HG03558 (cell line): ENCODE results near the gene NAV2.

Experiments
- ATAC-seq: cut with Tn5 transposase; IDR thresholded peaks from one replicate; pipeline ENCODE4 v1.9.1; 2021; ENCODE audit warnings: moderate number of reproducible peaks; ENCODE audit not compliant: unreplicated experiment; ENCODE audit errors: extremely low read depth

NAV2 gene

GRCh38 chr11:19713196-19714021, 772 bp downstream of the NAV2 start:
- no peak for ATAC-seq

GRCh38 chr11:19714022-19714386, 1.4 kb downstream of the NAV2 start:
- no peak for ATAC-seq

GRCh38 chr11:19714387-19715363, 2.0 kb downstream of the NAV2 start:
- ATAC-seq, result no peak

- ATAC-seq, result no peak
Observed at GRCh38 chr11:19715373-19715772, 2.7 kb downstream of the NAV2 start.

- ATAC-seq, result no peak
Observed at GRCh38 chr11:19718051-19718450, 5.4 kb downstream of the NAV2 start.

- no peak for ATAC-seq
Observed at GRCh38 chr11:19718951-19719350, 6.3 kb downstream of the NAV2 start.

GRCh38 chr11:19719960-19720359, 7.3 kb downstream of the NAV2 start:
- ATAC-seq, result no peak

- no peak for ATAC-seq
Observed at GRCh38 chr11:19721176-19721575, 8.5 kb downstream of the NAV2 start.

- no peak for ATAC-seq
Observed at GRCh38 chr11:19722702-19723101, 10.1 kb downstream of the NAV2 start.

- no peak for ATAC-seq
Observed at GRCh38 chr11:19723572-19724342, 11.1 kb downstream of the NAV2 start.

- ATAC-seq, result no peak
Observed at GRCh38 chr11:19724765-19725164, 12.1 kb downstream of the NAV2 start.

- ATAC-seq, result no peak
Observed at GRCh38 chr11:19725379-19726079, 12.9 kb downstream of the NAV2 start.

GRCh38 chr11:19727246-19727645, 14.6 kb downstream of the NAV2 start:
- no peak for ATAC-seq

- no peak for ATAC-seq
Observed at GRCh38 chr11:19728436-19728835, 15.8 kb downstream of the NAV2 start.

GRCh38 chr11:19729141-19729540, 16.5 kb downstream of the NAV2 start:
- ATAC-seq, result no peak

- no peak for ATAC-seq
Observed at GRCh38 chr11:19730373-19730772, 17.7 kb downstream of the NAV2 start.

GRCh38 chr11:19734171-19734570, 21.5 kb downstream of the NAV2 start:
- ATAC-seq, result no peak

GRCh38 chr11:19735157-19735908, 22.7 kb downstream of the NAV2 start:
- ATAC-seq, result no peak

- ATAC-seq, result no peak
Observed at GRCh38 chr11:19735909-19736498, 23.4 kb downstream of the NAV2 start.
